Measurements from ENCODE around the gene LGR6.

DNA sequence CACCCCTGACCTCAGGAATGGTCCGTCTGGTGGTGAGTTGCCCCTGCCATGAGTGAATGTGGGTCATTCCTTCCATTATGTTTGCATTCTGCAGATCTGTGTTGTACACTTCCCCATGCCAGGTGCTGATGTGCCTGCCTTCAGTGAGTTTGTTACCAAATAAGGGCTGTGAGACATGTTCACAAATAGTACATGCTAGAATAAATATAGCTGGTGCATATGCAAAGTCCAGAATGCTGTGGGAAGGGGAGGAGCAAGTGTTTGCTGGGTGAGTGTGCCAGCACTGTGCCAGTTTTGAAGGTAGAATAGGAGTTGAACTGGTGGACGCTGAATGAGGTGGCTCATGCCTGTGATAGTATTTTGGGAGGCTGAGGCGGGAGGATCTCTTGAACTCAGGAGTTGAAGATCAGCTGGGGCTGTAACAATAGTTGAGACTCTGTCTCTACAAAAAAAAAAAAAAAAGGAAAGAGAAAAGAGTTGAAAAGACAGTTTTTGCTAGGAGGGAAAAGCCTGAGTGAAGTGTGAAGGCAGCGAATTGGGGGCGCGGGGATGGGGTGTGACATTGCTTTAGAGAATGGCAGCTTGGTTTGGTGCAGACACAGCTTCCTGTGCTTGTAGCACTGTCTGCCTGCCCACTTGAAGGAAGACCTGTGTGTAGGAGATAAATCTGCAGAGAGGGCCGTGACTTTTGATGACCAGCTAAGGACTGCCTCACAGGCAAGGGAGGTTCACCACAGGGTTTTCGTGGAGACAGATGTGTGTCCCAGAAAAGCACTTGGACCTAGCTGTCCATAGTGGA lies 61.1 kb downstream of the LGR6 start:
- TF ChIP-seq GATA2 (IDR thresholded peaks at IDR 0.05; ENCODE audit: low read depth, low read length) (no peak), GATA3 (IDR thresholded peaks at IDR 0.05; ENCODE audit: low read depth, low read length) (no peak)

Measured in SH-SY5Y (cell line).